ENCODE data around the gene PHKA2.
"Not testable (repeated sequence)": the region's sequence is repeated elsewhere in the genome, so short reads cannot be mapped to it uniquely, and the experiment has no call there.

PHKA2 gene, protein sequence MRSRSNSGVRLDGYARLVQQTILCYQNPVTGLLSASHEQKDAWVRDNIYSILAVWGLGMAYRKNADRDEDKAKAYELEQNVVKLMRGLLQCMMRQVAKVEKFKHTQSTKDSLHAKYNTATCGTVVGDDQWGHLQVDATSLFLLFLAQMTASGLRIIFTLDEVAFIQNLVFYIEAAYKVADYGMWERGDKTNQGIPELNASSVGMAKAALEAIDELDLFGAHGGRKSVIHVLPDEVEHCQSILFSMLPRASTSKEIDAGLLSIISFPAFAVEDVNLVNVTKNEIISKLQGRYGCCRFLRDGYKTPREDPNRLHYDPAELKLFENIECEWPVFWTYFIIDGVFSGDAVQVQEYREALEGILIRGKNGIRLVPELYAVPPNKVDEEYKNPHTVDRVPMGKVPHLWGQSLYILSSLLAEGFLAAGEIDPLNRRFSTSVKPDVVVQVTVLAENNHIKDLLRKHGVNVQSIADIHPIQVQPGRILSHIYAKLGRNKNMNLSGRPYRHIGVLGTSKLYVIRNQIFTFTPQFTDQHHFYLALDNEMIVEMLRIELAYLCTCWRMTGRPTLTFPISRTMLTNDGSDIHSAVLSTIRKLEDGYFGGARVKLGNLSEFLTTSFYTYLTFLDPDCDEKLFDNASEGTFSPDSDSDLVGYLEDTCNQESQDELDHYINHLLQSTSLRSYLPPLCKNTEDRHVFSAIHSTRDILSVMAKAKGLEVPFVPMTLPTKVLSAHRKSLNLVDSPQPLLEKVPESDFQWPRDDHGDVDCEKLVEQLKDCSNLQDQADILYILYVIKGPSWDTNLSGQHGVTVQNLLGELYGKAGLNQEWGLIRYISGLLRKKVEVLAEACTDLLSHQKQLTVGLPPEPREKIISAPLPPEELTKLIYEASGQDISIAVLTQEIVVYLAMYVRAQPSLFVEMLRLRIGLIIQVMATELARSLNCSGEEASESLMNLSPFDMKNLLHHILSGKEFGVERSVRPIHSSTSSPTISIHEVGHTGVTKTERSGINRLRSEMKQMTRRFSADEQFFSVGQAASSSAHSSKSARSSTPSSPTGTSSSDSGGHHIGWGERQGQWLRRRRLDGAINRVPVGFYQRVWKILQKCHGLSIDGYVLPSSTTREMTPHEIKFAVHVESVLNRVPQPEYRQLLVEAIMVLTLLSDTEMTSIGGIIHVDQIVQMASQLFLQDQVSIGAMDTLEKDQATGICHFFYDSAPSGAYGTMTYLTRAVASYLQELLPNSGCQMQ

DNA sequence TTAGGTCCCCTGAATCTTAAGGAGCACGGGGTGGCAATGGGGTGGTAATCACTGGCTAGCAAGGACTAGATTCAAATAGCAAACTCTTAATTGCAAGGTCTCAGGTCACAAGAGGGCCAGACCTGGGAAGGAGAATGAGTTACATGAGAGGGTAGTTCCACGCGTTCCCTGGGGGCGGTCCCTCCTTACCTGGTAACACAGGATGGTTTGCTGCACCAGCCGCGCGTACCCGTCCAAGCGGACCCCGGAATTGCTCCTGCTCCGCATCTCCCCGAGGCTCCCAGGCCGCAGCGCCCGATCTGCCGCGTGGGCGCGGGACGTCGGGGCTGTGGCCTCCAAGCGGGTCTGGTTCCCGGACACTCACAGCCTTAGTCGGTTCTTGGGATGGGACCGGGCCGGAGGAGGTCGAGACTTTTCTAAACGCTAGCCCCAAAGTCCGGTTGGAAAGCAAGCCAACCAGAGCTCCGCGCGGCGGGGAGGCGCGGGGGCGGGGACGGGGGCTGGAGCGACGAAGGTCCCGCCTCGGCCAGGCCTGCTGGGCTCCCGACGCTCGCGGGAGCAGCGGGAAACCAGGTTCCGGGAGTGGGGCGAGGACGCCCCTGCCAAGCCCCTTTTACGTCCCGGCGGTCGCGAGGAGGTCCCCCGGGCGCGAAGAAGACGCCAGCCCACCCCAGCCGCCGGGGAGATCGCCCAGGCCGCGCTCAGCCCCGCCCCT lies at the start of gene PHKA2:
TSS of gene PHKA2 (minus strand) at position 449 of the 715 bp plus-strand sequence. CDS start at position 267, 182 bp downstream.
- peak in 1 of 2 experiments; percentile 48 for DNase-seq

DNA sequence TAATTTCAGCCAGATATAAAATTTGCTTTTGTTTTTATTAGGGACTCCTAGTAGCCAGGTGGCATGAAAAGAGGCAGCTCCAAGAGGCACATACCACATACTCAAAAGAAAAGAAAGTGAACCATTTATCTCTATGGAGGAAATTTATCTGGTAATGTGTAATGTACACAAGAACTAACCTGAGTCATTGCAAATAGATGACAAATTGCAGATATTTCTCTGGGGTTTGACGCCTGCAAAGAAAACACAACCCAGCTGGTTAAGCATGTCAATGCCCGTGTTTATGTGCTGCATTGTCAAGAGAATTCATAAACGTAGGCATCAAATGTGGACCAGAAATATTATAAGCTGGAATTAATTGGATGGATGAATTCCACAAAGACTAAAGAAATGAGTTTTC lies 46.9 kb upstream of the PHKA2 start:
- DNase-seq, result no peak

DNA sequence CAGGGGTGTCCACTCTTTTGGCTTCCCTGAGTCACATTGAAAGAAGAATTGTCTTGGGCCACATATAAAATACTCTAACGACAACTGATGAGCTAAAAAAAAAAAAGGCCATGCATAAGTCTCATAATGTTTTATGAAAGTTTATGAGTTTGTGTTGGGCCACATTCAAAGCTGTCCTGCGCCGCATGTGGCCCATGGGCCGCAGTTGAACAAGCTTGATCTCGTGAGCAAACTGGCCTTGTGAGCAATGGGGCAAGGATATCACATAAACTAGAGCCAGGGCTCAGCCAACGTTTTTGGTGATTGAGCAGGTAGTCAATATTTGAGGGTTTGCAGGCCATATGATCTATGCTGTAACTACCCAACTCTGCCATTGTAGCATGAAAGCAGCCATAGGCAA lies 44.6 kb upstream of the PHKA2 start:
- DNase-seq, result no peak

DNA sequence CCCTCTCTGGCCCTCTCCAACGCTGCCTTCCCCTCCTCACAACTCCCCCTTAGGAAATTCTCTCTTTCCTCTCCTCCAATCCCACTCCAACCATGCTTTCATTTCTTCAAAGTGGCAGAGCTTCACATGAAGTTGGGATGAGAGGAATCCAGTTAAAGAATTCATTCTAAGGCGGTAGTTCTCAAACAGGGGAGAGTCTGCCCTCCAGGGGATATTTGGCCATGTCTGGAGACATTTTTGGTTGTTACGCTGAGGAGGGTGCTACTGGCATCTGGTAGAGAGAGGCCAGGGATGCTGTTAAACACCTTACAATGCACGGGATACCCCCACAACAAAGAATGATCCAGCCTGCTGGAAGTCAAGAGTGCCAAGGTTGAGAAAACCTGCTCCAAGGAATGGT lies 40.5 kb upstream of the PHKA2 start:
- DNase-seq, result no peak

DNA sequence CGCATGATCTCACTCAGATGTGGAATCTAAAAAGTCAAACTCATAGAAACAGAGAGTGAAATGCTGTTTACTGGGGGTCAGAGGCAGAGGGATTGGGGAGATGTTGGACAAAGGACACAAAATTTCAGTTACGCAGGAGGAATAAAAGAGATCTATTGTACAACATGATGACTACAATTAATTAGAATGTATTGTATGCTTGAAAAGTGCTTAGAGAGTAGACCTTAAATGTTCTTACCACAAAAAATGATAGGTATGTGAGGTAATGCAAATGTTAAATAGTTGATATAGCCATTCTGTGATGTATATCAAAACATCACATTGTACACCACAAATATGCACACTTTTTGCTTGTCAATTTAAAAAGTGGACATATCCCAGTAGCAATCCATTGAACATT lies 36.1 kb upstream of the PHKA2 start:
- DNase-seq, result no peak

DNA sequence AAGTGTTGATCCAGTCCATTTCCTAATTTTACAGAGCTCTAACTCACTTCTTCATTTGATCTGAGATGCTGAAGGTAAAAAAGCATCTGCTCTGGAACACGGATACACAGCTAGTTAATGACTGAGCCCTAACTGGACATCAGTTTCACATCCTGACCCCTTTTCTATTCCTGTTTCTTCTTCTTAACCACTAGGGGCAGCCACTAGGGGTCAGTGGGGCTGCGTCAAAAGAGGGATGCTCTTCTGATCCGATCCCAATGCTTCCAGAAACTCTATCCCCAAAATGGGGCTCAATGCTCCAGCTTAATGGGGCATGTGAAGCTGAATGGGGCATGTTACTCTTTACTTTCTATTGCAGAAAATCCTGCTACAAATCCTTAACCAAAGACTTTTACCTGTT lies 33.4 kb upstream of the PHKA2 start:
- DNase-seq, result peak; percentile 19 to 40

DNA sequence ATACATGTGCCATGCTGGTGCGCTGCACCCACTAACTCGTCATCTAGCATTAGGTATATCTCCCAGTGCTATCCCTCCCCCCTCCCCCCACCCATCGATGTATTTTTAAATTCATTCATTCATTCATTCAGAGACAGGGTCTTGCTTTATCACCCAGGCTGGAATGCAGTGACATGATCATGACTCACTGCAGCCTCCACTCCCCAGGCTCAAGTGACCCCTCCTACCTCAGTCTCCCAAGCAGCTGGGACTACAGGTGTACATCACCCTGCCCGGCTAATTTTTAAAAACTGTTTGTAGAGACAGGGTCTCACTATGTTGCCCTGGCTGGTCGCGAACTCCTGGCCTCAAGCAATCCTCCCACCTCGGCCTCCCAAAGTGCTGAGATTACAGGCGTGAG lies 32.7 kb upstream of the PHKA2 start:
- not testable (repeated sequence) for DNase-seq

DNA sequence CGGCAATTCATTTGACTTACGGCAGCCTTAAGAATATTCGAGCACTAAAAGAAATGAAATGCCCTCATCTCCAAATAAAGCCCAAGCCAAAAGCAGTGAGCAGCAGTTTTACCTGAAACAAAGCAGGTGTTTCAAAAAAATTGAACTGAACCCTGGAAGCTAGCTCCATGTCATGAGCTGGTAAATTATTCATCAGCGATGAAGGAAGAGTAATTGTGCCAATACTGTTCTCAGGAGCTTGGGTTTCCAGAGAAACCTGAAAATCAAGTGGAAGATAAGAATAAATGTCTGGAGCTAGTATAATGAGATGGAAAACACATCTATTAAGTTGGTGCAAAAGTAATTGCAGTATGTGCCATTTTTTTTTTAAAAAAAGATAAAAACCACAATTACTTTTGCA lies 24.0 kb upstream of the PHKA2 start:
- no peak for DNase-seq

DNA sequence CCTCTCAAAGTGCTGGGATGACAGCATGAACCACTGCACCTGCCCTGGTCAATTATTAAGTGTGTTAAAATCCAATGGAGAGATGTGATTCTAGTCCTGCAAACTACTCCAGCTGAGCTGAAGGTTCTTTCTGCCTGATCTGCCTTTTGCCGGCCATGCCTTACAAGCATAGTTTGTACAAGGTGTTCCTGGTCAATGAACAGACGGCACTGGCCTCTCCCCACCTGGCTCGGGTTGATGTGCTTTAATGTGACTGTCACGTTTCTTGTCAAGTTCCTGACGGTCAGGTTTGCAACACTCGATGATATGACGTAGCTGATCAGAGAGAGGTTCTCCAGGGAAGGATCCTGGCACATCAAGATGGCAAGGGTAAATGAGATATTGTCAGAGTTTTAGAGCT lies 23.1 kb upstream of the PHKA2 start:
- DNase-seq, result no peak

DNA sequence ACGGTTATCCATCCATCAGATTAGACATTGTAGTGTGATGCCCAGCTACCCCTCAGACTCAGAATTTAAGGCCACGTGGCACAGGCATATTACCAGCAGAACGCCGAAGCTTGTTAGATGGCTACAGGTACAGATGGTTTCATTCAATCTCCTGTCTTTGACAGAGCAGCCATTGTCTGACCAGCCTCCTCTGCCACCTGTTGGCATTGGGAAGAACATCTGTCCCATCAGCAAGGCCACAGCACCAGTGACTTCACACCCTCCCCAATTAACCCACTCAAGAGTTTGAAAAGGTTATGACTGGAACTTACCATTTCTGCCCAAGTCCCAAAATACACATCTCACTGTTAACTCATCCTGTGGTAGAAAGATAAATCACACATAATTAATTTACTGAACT lies 22.0 kb upstream of the PHKA2 start:
- peak; percentile 1 to 63 for DNase-seq

DNA sequence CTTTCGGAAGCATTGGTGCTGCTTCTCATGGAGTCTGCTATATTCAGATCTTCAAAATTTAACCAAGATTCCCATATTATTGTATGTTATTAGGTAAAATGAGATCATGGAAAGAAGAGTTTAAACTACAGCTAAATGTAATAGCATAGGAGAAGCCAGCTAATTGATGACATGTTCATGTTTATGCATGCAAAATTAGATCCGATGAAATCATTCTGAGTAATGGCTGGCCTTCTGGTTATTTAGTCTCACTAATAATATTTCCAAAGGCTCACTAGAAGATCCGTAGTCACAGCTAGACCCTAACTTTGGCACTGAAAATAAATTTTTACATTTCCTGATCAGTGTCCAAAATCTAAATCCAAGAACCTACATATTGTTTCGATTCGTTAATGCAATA lies 19.8 kb upstream of the PHKA2 start:
- DNase-seq, result no peak

DNA sequence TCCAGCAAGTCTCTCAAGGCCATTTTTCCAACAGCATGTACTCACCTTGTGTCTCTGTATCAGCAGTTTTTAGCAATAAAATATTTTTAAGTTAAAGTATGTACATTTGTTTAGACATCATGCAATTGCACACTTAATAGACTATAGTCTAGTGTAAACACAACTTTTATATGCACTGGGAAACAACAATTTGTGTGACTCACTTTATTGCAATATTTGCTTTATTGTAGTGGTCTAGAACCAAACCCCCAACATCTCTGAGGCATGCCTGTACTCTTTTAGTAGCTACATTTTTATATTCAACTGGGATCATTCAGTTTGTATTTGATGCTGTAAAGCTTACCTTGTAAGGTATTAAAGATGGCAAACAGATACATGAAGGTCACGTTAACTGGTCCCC lies 14.7 kb upstream of the PHKA2 start:
- no peak for DNase-seq

DNA sequence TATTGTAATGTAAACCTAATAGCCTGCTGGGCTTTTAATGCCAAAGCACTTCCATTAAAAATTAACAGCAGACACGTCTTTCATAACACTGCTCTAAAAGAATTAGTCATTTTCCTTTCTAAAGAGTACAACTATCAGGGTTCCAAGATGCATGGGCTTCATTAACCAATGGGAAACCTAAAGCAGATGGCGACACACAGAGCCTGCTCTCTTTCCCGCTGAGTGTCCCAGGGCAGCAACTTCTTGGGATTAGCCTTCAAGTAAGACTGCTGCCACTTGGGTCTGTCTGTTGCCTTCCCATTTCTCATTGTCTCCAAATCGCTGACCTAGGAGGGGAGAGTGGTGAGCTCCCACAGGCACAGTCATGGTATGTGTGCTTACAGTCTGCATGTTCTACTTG lies 14.0 kb upstream of the PHKA2 start:
- DNase-seq, result no peak

DNA sequence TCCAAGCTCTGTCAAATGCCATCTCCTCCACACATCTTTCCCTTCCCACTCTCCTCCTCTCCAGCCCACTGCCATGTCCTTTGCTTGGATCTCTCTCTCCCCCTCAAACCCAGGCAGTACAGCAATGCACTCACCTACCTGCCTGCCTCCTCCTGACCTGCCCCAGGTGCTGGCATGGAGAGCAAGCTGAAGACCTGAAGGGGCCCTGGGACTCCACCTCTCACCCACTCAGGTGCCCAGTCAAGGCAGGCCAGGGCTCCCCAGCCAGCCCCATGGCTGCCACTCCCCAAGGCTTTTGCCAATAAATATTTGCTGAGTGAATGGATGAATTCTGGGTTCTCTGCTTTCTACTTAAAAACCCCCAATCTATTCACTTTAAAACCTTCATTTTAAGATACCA lies 12.6 kb upstream of the PHKA2 start:
- DNase-seq, result no peak

DNA sequence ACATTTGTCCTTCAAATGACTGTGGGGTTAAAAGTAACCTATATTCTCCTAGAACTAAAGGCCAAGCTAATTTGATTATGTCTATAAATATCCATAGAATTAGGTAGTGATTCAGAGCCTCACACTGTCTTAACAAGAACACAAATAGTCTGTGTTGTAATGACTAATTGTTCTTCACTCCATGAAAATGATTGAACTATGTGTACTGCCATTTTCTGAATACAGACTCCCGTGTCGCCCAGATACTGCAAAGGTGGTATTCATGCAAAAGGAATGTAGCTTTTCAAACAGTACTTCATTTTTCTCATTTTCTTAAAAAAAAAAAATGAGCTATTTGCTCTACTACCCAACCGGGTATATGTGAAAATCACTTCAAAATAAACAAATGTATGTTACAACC lies 11.3 kb upstream of the PHKA2 start:
- no peak for DNase-seq

DNA sequence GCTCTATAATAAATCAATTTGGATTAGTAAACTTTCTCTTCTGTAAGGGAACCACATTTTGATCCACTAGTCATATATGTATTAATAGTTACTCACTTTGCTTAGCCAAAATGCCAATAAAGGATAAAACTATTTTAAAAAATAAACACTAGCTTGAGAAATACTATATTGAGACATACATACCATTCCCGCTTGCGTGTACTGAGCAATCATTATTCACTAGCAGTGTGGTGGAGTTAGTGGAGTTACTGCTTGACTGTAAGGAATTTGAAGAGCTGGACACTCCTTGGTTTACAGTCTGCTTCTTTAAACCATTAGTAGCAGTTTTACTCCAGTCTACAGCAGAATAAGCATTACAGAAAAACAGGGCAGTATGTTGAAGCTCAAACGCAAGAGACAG lies 10.8 kb upstream of the PHKA2 start:
- no peak for DNase-seq

DNA sequence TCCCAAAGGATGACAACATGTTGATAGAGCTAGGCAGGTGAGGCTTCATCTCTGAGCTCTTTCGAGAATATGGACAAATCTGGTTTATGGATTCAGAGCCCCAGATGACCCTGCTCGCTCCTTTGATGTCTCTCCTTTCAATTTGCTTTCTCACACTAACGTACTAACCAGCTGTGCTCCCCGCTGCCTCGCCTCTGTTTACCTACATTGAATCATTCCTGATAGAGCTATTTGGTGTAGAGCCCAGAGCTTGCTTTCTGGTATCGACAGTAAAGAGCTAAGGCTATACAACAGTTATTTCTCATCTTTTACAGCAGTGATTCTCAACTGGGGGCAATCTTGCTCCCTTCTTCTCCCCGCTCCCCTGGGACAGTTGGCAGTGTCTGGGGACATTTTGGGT lies 8.9 kb upstream of the PHKA2 start:
- DNase-seq, result no peak

DNA sequence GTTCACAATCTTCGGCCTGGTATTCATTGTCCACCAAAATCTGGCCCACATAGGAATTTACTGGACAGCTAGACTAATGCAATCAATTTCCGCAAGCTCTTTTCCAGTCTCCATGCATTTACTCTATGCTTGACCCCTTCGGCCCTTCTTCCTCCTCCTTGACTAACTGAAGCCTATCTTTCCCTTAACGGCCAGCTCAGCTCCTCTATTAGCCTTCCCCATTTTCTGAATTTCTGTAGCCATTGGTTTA lies 1.2 kb upstream of the PHKA2 start:
- DNase-seq, result no peak

DNA sequence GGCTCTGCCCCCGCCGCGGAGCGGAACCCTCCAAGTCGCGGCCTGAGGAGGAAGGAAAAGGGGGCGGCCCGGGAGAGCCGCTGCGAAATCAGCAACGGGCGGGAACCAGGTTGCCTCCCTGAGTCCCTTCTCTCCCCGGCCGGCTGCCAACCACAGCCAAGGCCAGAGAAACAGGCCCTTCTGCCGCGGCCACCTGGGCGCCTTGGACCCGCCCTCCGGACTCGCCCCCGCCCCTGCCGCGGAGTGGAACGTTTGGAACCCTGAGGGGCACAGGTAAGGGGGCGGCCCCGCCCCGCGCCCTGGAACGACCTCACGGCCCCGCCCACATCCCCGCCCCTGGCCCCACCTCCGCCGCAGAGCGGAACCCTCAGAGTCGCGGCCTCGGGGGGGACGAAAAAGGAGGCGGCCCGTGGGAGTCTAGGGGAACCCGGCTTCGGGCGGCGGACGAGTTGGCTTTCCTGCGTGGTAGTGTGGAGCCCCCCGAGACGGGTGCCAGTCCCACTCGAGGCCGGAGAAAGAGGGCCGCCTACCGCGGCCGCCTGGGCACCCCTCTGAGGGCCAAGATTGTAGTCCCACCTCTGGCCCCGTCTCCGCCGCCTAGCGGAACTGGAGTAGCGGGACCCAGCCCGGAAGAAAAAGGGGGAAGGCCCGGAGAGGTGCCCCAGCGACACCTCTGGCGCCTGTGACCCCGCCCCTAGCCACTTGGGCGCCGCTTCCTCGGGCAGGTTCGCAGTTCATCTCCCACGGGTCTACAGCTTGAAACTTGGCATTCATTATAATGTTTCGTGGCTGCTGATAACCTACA lies 669 bp upstream of the PHKA2 start:
- peak; percentile 84 to 85 for DNase-seq

DNA sequence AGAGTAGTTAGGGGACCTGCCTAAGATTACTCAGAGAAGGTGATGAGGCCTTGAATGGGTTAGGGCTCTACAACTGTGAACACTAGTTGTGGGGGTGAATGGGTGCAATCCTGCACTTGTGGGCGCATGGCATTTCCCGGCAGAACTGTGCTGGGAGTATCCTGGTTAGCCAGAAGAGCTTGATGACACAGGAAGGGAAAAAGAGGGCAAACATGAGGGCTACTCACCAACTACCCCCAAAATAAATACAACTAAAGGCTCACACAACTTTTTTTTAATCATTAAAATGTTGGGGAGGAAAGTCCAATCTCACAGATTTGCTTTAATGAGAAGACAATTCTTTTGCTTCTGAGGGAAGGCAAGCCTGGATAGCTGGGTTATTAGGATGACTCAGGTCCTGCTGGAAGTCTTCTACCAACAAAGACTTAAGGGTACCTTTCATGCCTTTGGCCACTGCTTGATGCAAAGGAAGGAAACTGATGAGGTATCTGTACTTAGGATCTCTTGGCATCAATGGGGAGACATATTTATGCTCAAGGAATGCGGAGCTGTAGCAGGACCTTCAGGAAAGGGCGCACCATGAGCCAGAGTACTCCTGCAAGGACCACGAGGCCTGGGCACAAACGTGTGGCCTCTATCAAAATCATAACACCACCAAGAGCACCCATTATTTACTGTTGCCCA lies 2.6 kb downstream of the PHKA2 start:
- DNase-seq, result no peak

DNA sequence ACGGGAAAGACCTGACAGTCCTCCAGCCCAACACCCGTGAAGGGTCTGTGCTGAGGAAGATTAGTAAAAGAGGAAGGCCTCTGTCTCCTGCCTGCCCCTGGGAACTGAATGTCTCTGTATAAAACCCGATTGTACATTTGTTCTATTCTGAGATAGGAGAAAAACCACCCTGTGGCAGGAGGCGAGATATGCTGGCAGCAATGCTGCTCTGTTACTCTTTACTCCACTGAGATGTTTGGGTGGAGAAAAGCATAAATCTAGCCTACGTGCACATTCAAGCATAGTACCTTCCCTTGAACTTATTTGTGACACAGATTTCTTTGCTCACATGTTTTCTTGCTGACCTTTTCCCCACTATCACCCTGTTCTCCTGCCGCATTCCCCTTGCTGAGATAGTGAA lies 3.7 kb downstream of the PHKA2 start:
- not testable (repeated sequence) for DNase-seq

DNA sequence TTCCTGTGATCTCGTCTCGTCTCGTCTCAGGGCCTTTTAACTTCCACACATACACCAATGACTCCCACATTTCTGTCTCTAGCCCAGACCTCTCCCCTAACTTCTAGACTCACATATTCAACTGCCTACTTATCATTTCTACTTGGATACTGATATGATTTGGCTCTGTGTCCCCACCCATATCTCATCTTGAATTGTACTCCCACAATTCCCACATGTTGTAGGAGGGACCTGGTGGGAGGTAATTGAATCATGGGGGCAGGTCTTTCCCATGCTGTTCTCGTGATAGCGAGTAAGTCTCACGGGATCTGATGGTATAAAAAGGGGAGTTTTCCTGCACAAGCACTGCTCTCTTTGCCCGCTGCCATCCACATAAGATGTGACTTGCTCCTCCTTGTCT lies 8.9 kb downstream of the PHKA2 start:
- no peak for DNase-seq

Data from NCI-H524 (cell line).